H9 (cell line): ENCODE measurements around the gene MAL. TPM values are rescaled to one million over a fixed set of nuclear protein-coding genes. Genes with fewer than 3 reads are reported as not detected.

Source experiments
- DNase-seq: peaks from one replicate; pipeline ENCODE4 v3.0.0-alpha.2; 2017
- H2AFZ ChIP-seq: one replicate; pipeline ENCODE4 v1.6.1; 2013; ENCODE audit warnings: mild to moderate bottlenecking, low read length, control low read depth, moderate library complexity
- H2AK5ac ChIP-seq: 2 replicates; pipeline ENCODE4 v1.6.1; 2013; ENCODE audit warnings: low read length, control low read depth, mixed read lengths; ENCODE audit not compliant: insufficient read length
- H2BK120ac ChIP-seq: one replicate; pipeline ENCODE4 v1.6.1; 2013; ENCODE audit warnings: low read depth, mild to moderate bottlenecking, low read length, control low read depth, inconsistent platforms; ENCODE audit not compliant: poor library complexity, severe bottlenecking
- H2BK12ac ChIP-seq: 2 replicates; pipeline ENCODE4 v1.6.1; 2013; ENCODE audit warnings: low read length, control low read depth, mixed read lengths, low read depth; ENCODE audit not compliant: insufficient read length
- H2BK15ac ChIP-seq: 2 replicates; pipeline ENCODE4 v1.6.1; 2013; ENCODE audit warnings: low read depth, low read length, control low read depth
- H2BK20ac ChIP-seq: one replicate; pipeline ENCODE4 v1.6.1; 2013; ENCODE audit warnings: low read depth, mild to moderate bottlenecking, low read length, control low read depth, inconsistent platforms; ENCODE audit not compliant: poor library complexity, severe bottlenecking
- H2BK5ac ChIP-seq: 2 replicates; pipeline ENCODE4 v1.6.1; 2013; ENCODE audit warnings: low read length, control low read depth, mixed read lengths; ENCODE audit not compliant: insufficient read length
- H3K14ac ChIP-seq: 2 replicates; pipeline ENCODE4 v1.6.1; 2013; ENCODE audit warnings: low read length, control low read depth; ENCODE audit not compliant: insufficient read depth
- H3K18ac ChIP-seq: 2 replicates; pipeline ENCODE4 v1.6.1; 2013; ENCODE audit warnings: low read depth, mild to moderate bottlenecking, mixed read lengths, low read length, control low read depth; ENCODE audit not compliant: insufficient read length
- H3K23ac ChIP-seq: 2 replicates; pipeline ENCODE4 v1.6.1; 2013; ENCODE audit warnings: low read length, control low read depth, mixed read lengths, low read depth; ENCODE audit not compliant: insufficient read length
- H3K23me2 ChIP-seq: 2 replicates; pipeline ENCODE4 v1.6.1; 2013; ENCODE audit warnings: low read depth, mild to moderate bottlenecking, mixed read lengths, low read length, control low read depth; ENCODE audit not compliant: insufficient read length, poor library complexity, severe bottlenecking
- H3K27ac ChIP-seq: 2 replicates; pipeline ENCODE4 v1.5.1; 2013; ENCODE audit warnings: low read length, control low read depth, mixed read lengths, low read depth; ENCODE audit not compliant: insufficient read length
- H3K27me3 ChIP-seq: 2 replicates; pipeline ENCODE4 v1.6.1; 2013; ENCODE audit warnings: low read length, control low read depth, inconsistent platforms; ENCODE audit not compliant: insufficient read depth
- H3K4ac ChIP-seq: 2 replicates; pipeline ENCODE4 v1.6.1; 2013; ENCODE audit warnings: low read depth, mild to moderate bottlenecking, control low read depth, inconsistent platforms, low read length, moderate library complexity
- H3K4me1 ChIP-seq: 2 replicates; pipeline ENCODE4 v1.6.1; 2013; ENCODE audit warnings: low read length, control low read depth, inconsistent platforms; ENCODE audit not compliant: insufficient read depth
- H3K4me2 ChIP-seq: 2 replicates; pipeline ENCODE4 v1.6.1; 2013; ENCODE audit warnings: low read length, control low read depth, mixed read lengths; ENCODE audit not compliant: insufficient read length, insufficient read depth
- H3K56ac ChIP-seq: 2 replicates; pipeline ENCODE4 v1.6.1; 2013; ENCODE audit warnings: low read depth, mild to moderate bottlenecking, mixed read lengths, low read length, control low read depth; ENCODE audit not compliant: insufficient read length
- H3K79me1 ChIP-seq: 2 replicates; pipeline ENCODE4 v1.6.1; 2013; ENCODE audit warnings: low read depth, mild to moderate bottlenecking, moderate library complexity, low read length, control low read depth, inconsistent platforms; ENCODE audit not compliant: insufficient read depth, poor library complexity, severe bottlenecking
- H3K79me2 ChIP-seq: 2 replicates; pipeline ENCODE4 v1.6.1; 2013; ENCODE audit warnings: low read length, control low read depth, inconsistent platforms; ENCODE audit not compliant: insufficient read depth
- H3K9ac ChIP-seq: 2 replicates; pipeline ENCODE4 v1.6.1; 2013; ENCODE audit warnings: low read length, control low read depth, mixed read lengths; ENCODE audit not compliant: insufficient read length; ENCODE audit errors: extremely low read depth
- H3K9me3 ChIP-seq: one replicate; pipeline ENCODE4 v1.6.1; 2013; ENCODE audit warnings: low read depth, low read length, inconsistent platforms; ENCODE audit not compliant: control insufficient read depth
- H3T11ph ChIP-seq: one replicate; pipeline ENCODE4 v1.6.1; 2013; ENCODE audit warnings: mild to moderate bottlenecking, low read length, control low read depth, inconsistent platforms
- H4K20me1 ChIP-seq: one replicate; pipeline ENCODE4 v1.6.1; 2013; ENCODE audit not compliant: control insufficient read depth, insufficient read length, insufficient read depth
- H4K5ac ChIP-seq: 2 replicates; pipeline ENCODE4 v1.6.1; 2013; ENCODE audit warnings: low read depth, mild to moderate bottlenecking, mixed read lengths, low read length, control low read depth; ENCODE audit not compliant: insufficient read length
- H4K8ac ChIP-seq: replicated peaks from 2 replicates; pipeline ENCODE4 v1.6.1; 2013; ENCODE audit warnings: low read length, control low read depth, mixed read lengths, low read depth; ENCODE audit not compliant: insufficient read length
- H4K91ac ChIP-seq: 2 replicates; pipeline ENCODE4 v1.6.1; 2013; ENCODE audit warnings: low read depth, mild to moderate bottlenecking, moderate library complexity, mixed read lengths, low read length, control low read depth; ENCODE audit not compliant: insufficient read length
- H3K27ac Mint-ChIP-seq, 3 experiments: 2 replicates in 2 of 3; 3 replicates in 1 of 3; pipeline ENCODE4 v1.8.0; 2020 to 2021; ENCODE audit warnings: mixed read lengths in 3 of 3, mild to moderate bottlenecking in 1 of 3, moderate library complexity in 1 of 3
- H3K27me3 Mint-ChIP-seq: 2 replicates; pipeline ENCODE4 v1.8.0; 2021; ENCODE audit warnings: low read depth, mild to moderate bottlenecking, moderate library complexity, mixed read lengths
- H3K36me3 Mint-ChIP-seq, 3 experiments: 2 replicates in 2 of 3; 3 replicates in 1 of 3; pipeline ENCODE4 v1.8.0; 2020 to 2021; ENCODE audit warnings: low read depth in 3 of 3, mixed read lengths in 3 of 3; ENCODE audit not compliant: insufficient read depth in 1 of 3
- H3K4me1 Mint-ChIP-seq, 2 experiments: 2 replicates each; pipeline ENCODE4 v1.8.0; 2020; ENCODE audit warnings: mixed read lengths in 2 of 2
- H3K4me3 Mint-ChIP-seq, 2 experiments: 2 replicates in 1 of 2; 3 replicates in 1 of 2; pipeline ENCODE4 v1.8.0; 2020 to 2021; ENCODE audit warnings: mild to moderate bottlenecking in 2 of 2, mixed read lengths in 2 of 2, moderate library complexity in 1 of 2
- H3K9me3 Mint-ChIP-seq, 2 experiments: 2 replicates in 1 of 2; 3 replicates in 1 of 2; pipeline ENCODE4 v1.8.0; 2020; ENCODE audit warnings: mild to moderate bottlenecking in 2 of 2, mixed read lengths in 2 of 2, moderate library complexity in 1 of 2
- CTCF ChIP-seq: fragments of 200-600 bp; sonication (generic); conservative IDR thresholded peaks from 3 replicates; pipeline ENCODE4 v1.8.0; 2021; ENCODE audit warnings: antibody characterized with exemption, mild to moderate bottlenecking
- WGBS: extraction: QIAGEN DNeasy Blood & Tissue Kit; methylation state at CpG from one replicate; pipeline ENCODE4 v1.1.7; 2013; ENCODE audit warnings: missing lambda C conversion rate, low lambda C conversion rate, mixed read lengths; ENCODE audit not compliant: insufficient read length; ENCODE audit errors: extremely low coverage; 5-methylcytosine and 5-hydroxymethylcytosine counted together
- total RNA-seq: library from RNA; stranded (reverse); gene quantifications from 2 replicates; pipeline ENCODE4 v1.2.1, GENCODE V29; 2021

MAL gene
- total RNA-seq, 1 experiment from 2014 or later = not detected

GRCh38 chr2:95032341-95032740 is 6.8 kb downstream of the MAL start:
- H3K4me2 ChIP-seq = no peak overlapping the region
- no peak overlapping the region for H3K27ac ChIP-seq
- H4K5ac ChIP-seq = no peak overlapping the region
- H2BK12ac ChIP-seq = no peak overlapping the region
- H3K4me1 ChIP-seq = peaks cover under 1% of the 10 kb centered on the region; the same call in 1 of the 2 replicates
- no peaks in the 10 kb centered on the region for H3K79me1 ChIP-seq
- H2BK15ac ChIP-seq = no peak overlapping the region
- H3K4me3 Mint-ChIP-seq = no peak overlapping the region
- peaks cover 5 to 8% of the 10 kb centered on the region in 2 experiments for H3K4me1 Mint-ChIP-seq
- H3K14ac ChIP-seq = no peak overlapping the region
- H3K18ac ChIP-seq = no peak overlapping the region
- no peak for DNase-seq
- H4K8ac ChIP-seq = no peak overlapping the region
- no peak overlapping the region for H2BK20ac ChIP-seq
- no peak overlapping the region for H3K4ac ChIP-seq
- peaks cover 2% of the 10 kb centered on the region; the same call in 1 of the 2 replicates for H3K27me3 ChIP-seq
- no peak for TF ChIP-seq CTCF
- H3T11ph ChIP-seq = no peak overlapping the region
- H2BK120ac ChIP-seq = no peak overlapping the region
- H3K27ac Mint-ChIP-seq = no peak overlapping the region
- H2BK5ac ChIP-seq = no peak overlapping the region
- H2AFZ ChIP-seq = no peak overlapping the region
- no peaks in the 10 kb centered on the region for H3K79me2 ChIP-seq
- H3K56ac ChIP-seq = no peak overlapping the region
- H4K20me1 ChIP-seq = no peaks in the 10 kb centered on the region
- H3K23me2 ChIP-seq = no peaks in the 10 kb centered on the region
- no peak overlapping the region for H3K9ac ChIP-seq
- WGBS = no CpG with 5 or more reads among the region's 3 CpGs
- H4K91ac ChIP-seq = no peak overlapping the region
- no peak overlapping the region for H2AK5ac ChIP-seq
- no peak overlapping the region for H3K23ac ChIP-seq
- H3K27me3 Mint-ChIP-seq = peaks cover 82% of the 10 kb centered on the region
- H3K9me3 Mint-ChIP-seq = peaks cover 10% of the 10 kb centered on the region in 2 experiments
- no peaks in the 10 kb centered on the region for H3K9me3 ChIP-seq
- peaks cover 0 to 2% (median 0%) of the 10 kb centered on the region in 3 experiments; a peak in 3 of 7 replicates for H3K36me3 Mint-ChIP-seq
